Mesendoderm (in vitro differentiated cells): ENCODE results near the gene SHROOM4.
A peak's percentile ranks its signal among the peaks of the same experiment; 100 is the strongest.

Source experiments
- DNase-seq: peaks from one replicate; pipeline ENCODE4 v3.0.0; 2013
- H2AK5ac ChIP-seq: 2 replicates; pipeline ENCODE4 v1.6.1; 2013; ENCODE audit warnings: low read length, inconsistent platforms
- H2BK120ac ChIP-seq: 2 replicates; pipeline ENCODE4 v1.6.1; 2013; ENCODE audit warnings: low read depth, mild to moderate bottlenecking, low read length, moderate library complexity, mixed read lengths
- H2BK15ac ChIP-seq: replicated peaks from 2 replicates; pipeline ENCODE4 v1.6.1; 2013; ENCODE audit warnings: low read depth, mild to moderate bottlenecking, moderate library complexity
- H2BK5ac ChIP-seq: 2 replicates; pipeline ENCODE4 v1.6.1; 2013; ENCODE audit warnings: low read length, inconsistent platforms
- H3K18ac ChIP-seq: 2 replicates; pipeline ENCODE4 v1.6.1; 2013; ENCODE audit warnings: mild to moderate bottlenecking, low read length, mixed read lengths
- H3K23ac ChIP-seq: one replicate; pipeline ENCODE4 v1.6.1; 2013; ENCODE audit warnings: low read length
- H3K27ac ChIP-seq: 2 replicates; pipeline ENCODE4 v1.5.1; 2013; ENCODE audit warnings: low read depth, mild to moderate bottlenecking, inconsistent platforms, low read length, moderate library complexity
- H3K27me3 ChIP-seq: 2 replicates; pipeline ENCODE4 v1.6.1; 2013; ENCODE audit warnings: low read length, control low read depth, mild to moderate bottlenecking, inconsistent platforms; ENCODE audit not compliant: insufficient read depth, poor library complexity
- H3K36me3 ChIP-seq: 2 replicates; pipeline ENCODE4 v1.6.1; 2013; ENCODE audit warnings: low read length, inconsistent platforms; ENCODE audit not compliant: control insufficient read depth, insufficient read depth
- H3K4ac ChIP-seq: one replicate; pipeline ENCODE4 v1.6.1; 2013; ENCODE audit warnings: low read depth, mild to moderate bottlenecking, low read length, moderate library complexity
- H3K4me1 ChIP-seq: 2 replicates; pipeline ENCODE4 v1.6.1; 2013; ENCODE audit warnings: low read depth, low read length, inconsistent platforms; ENCODE audit not compliant: control insufficient read depth
- H3K4me2 ChIP-seq: 2 replicates; pipeline ENCODE4 v1.6.1; 2013; ENCODE audit warnings: low read length
- H3K4me3 ChIP-seq: 2 replicates; pipeline ENCODE4 v1.5.1; 2013; ENCODE audit warnings: mild to moderate bottlenecking, low read length
- H3K56ac ChIP-seq: one replicate; pipeline ENCODE4 v1.6.1; 2013; ENCODE audit warnings: low read length
- H3K79me1 ChIP-seq: 2 replicates; pipeline ENCODE4 v1.6.1; 2013; ENCODE audit warnings: low read length, inconsistent platforms
- H3K79me2 ChIP-seq: 2 replicates; pipeline ENCODE4 v1.6.1; 2013; ENCODE audit warnings: mild to moderate bottlenecking, low read length; ENCODE audit not compliant: control insufficient read depth, insufficient read depth
- H3K9ac ChIP-seq: 2 replicates; pipeline ENCODE4 v1.6.1; 2013; ENCODE audit warnings: low read length, inconsistent platforms
- H4K5ac ChIP-seq: one replicate; pipeline ENCODE4 v1.6.1; 2013; ENCODE audit warnings: low read length
- H4K8ac ChIP-seq: one replicate; pipeline ENCODE4 v1.6.1; 2013; ENCODE audit warnings: low read depth, mild to moderate bottlenecking, control low read depth, low read length, moderate library complexity
- WGBS: extraction: QIAGEN DNeasy Blood & Tissue Kit; methylation state at CpG from one replicate; pipeline ENCODE4 v1.1.7; 2013; ENCODE audit warnings: low lambda C conversion rate, missing lambda C conversion rate; ENCODE audit not compliant: insufficient coverage; ENCODE audit errors: extremely low coverage; 5-methylcytosine and 5-hydroxymethylcytosine counted together

SHROOM4 gene

GRCh38 chrX:50581405-50581804, 232.6 kb downstream of the SHROOM4 start:
- Histone ChIP-seq H2BK120ac (no peak overlapping the region), H3K79me2 (no peaks in the 10 kb centered on the region), H2AK5ac (no peak overlapping the region), H3K79me1 (no peaks in the 10 kb centered on the region), H3K18ac (no peak overlapping the region), H3K23ac (no peak overlapping the region), H3K4me3 (no peak overlapping the region), H3K36me3 (no peaks in the 10 kb centered on the region), H2BK5ac (no peak overlapping the region), H4K5ac (no peak overlapping the region), H3K9ac (no peak overlapping the region), H3K27ac (no peak overlapping the region), H3K56ac (no peak overlapping the region), H3K4ac (no peak overlapping the region), H3K4me1 (no peaks in the 10 kb centered on the region), H3K27me3 (no peaks in the 10 kb centered on the region), H3K4me2 (no peak overlapping the region), H2BK15ac (no peak overlapping the region), H4K8ac (no peak overlapping the region)
- DNase-seq: no peak
- no CpG with 5 or more reads among the region's 1 CpG for WGBS

DNA sequence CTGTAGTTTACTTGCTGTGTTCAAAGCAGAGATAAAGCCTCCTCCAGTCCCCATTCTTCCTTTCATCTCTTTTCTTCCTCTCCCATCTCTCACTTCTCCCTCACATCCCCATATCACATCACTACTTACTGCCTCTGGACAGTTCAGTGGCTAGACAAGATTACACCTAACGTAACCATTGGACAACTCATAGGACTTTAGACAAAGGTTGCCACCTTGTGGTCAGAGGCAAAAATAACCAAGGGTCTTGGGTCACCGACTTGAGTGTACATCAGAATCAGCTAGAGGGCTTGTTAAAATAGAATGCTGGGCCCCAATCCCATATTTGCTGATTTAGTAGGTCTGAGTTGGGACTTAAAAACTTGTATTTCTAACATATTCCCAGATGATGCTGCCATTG, 234.0 kb downstream of the SHROOM4 start:
- Histone ChIP-seq H3K36me3 (no peaks in the 10 kb centered on the region), H3K79me2 (no peaks in the 10 kb centered on the region), H3K4ac (no peak overlapping the region), H3K27ac (no peak overlapping the region), H3K18ac (no peak overlapping the region), H2BK5ac (no peak overlapping the region), H3K27me3 (no peaks in the 10 kb centered on the region), H3K23ac (no peak overlapping the region), H4K8ac (no peak overlapping the region), H4K5ac (no peak overlapping the region), H3K4me2 (no peak overlapping the region), H2BK120ac (no peak overlapping the region), H3K4me3 (no peak overlapping the region), H2BK15ac (no peak overlapping the region), H2AK5ac (no peak overlapping the region), H3K79me1 (no peaks in the 10 kb centered on the region), H3K4me1 (no peaks in the 10 kb centered on the region), H3K9ac (no peak overlapping the region), H3K56ac (no peak overlapping the region)
- DNase-seq: peak; percentile 70
- WGBS: no CpG with 5 or more reads among the region's 2 CpGs

DNA sequence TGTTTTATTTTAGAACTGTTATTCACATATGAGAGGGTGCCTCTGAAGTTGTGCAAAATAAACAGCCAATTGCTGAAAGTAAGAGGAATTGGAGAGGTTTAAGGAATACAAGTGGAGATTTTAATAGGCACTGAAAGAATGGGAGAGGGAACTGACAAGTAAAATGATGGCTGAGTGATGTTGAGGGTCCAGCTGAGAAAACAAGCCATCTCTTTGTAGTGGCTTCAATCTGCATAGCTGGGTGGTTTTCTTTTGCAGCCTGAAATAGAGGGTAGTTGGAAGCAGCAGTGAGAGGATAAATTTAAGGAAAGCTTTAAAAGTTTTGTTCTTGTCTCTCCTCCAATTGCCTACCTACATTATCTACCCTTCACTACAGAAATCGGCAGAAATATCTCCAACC, 236.7 kb downstream of the SHROOM4 start:
- WGBS: no CpG with 5 or more reads among the region's 1 CpG
- no peak for DNase-seq

GRCh38 chrX:50567636-50568035, 246.4 kb downstream of the SHROOM4 start:
- H4K8ac ChIP-seq: no peak overlapping the region
- no peak overlapping the region for H2AK5ac ChIP-seq
- no peak overlapping the region for H3K56ac ChIP-seq
- DNase-seq: no peak
- no peak overlapping the region for H2BK15ac ChIP-seq
- no peak overlapping the region for H3K18ac ChIP-seq
- no peak overlapping the region for H4K5ac ChIP-seq
- no peak overlapping the region for H3K9ac ChIP-seq
- no peak overlapping the region for H3K27ac ChIP-seq
- no peaks in the 10 kb centered on the region for H3K27me3 ChIP-seq
- H3K23ac ChIP-seq: no peak overlapping the region
- no peak overlapping the region for H2BK5ac ChIP-seq
- no peak overlapping the region for H3K4me2 ChIP-seq
- WGBS: no CpG with 5 or more reads among the region's 1 CpG
- no peak overlapping the region for H2BK120ac ChIP-seq
- H3K4ac ChIP-seq: no peak overlapping the region
- H3K36me3 ChIP-seq: no peaks in the 10 kb centered on the region
- no peak overlapping the region for H3K4me3 ChIP-seq
- H3K79me2 ChIP-seq: no peaks in the 10 kb centered on the region
- no peaks in the 10 kb centered on the region for H3K4me1 ChIP-seq
- no peaks in the 10 kb centered on the region for H3K79me1 ChIP-seq

More for the DNA sequence above, 236.7 kb downstream of the SHROOM4 start:
- Histone ChIP-seq H3K79me2 (no peaks in the 10 kb centered on the region), H3K4me3 (no peak overlapping the region), H3K27me3 (no peaks in the 10 kb centered on the region), H3K23ac (no peak overlapping the region), H2BK5ac (no peak overlapping the region), H3K79me1 (no peaks in the 10 kb centered on the region), H2BK120ac (no peak overlapping the region), H3K36me3 (no peaks in the 10 kb centered on the region), H3K4me1 (no peaks in the 10 kb centered on the region), H3K4ac (no peak overlapping the region), H4K5ac (no peak overlapping the region), H3K9ac (no peak overlapping the region), H2BK15ac (no peak overlapping the region), H3K27ac (no peak overlapping the region), H3K4me2 (no peak overlapping the region), H3K56ac (no peak overlapping the region), H3K18ac (no peak overlapping the region), H2AK5ac (no peak overlapping the region), H4K8ac (no peak overlapping the region)

- no CpG with 5 or more reads among the region's 4 CpGs for WGBS
- Histone ChIP-seq H2BK15ac (no peak overlapping the region), H4K8ac (no peak overlapping the region), H3K56ac (no peak overlapping the region), H3K4me1 (no peaks in the 10 kb centered on the region), H3K79me1 (no peaks in the 10 kb centered on the region), H3K4me3 (no peak overlapping the region), H3K27me3 (no peaks in the 10 kb centered on the region), H2BK120ac (no peak overlapping the region), H3K27ac (no peak overlapping the region), H3K36me3 (no peaks in the 10 kb centered on the region), H3K79me2 (no peaks in the 10 kb centered on the region), H3K18ac (no peak overlapping the region), H3K4ac (no peak overlapping the region), H2AK5ac (no peak overlapping the region), H4K5ac (no peak overlapping the region), H3K23ac (no peak overlapping the region), H3K4me2 (no peak overlapping the region), H3K9ac (no peak overlapping the region), H2BK5ac (no peak overlapping the region)
- no peak for DNase-seq
These were observed 248.3 kb downstream of the SHROOM4 start for GRCh38 chrX:50565718-50566117.
